ENCODE measurements around the gene RASGRP2. TPM values are rescaled to one million over a fixed set of nuclear protein-coding genes. Genes with fewer than 3 reads are reported as not detected.

The RASGRP2 gene
- total RNA-seq, 6 donors from 2014 or later: 20.5 to 80.7 (median 33.9) TPM

- no peak for ATAC-seq (ENCODE audit: low FRiP score in 2 of 2)
- no peak for TF ChIP-seq EP300 (IDR thresholded peaks at IDR 0.05)
- no peak for TF ChIP-seq POLR2AphosphoS5 (IDR thresholded peaks at IDR 0.05)
- no peak for TF ChIP-seq CTCF (IDR thresholded peaks at IDR 0.05)
- TF ChIP-seq POLR2A (IDR thresholded peaks at IDR 0.05): no peak
- H3K36me3 ChIP-seq: no peaks in the 10 kb centered on the region
- no peaks in the 10 kb centered on the region for H3K4me1 ChIP-seq
- no peak overlapping the region for H3K4me3 ChIP-seq
- DNase-seq: peak in 1 of 2 donors; percentile 84
- no peaks in the 10 kb centered on the region for H3K9me3 ChIP-seq
- WGBS, 2 donors: 94 to 96% methylated on average over 30 to 40 of the region's 43 CpGs
- H3K27me3 ChIP-seq: no peaks in the 10 kb centered on the region
- H3K27ac ChIP-seq: no peak overlapping the region
These were observed 9.6 kb upstream of the RASGRP2 start for GRCh38 chr11:64753380-64754123.

- no peak for DNase-seq
- no peaks in the 10 kb centered on the region for H3K9me3 ChIP-seq
- H3K4me3 ChIP-seq: no peak overlapping the region
- 89 to 100% methylated on average over 2 to 7 of the region's 7 CpGs for WGBS, 2 donors
- TF ChIP-seq EP300 (IDR thresholded peaks at IDR 0.05): no peak
- TF ChIP-seq POLR2AphosphoS5 (IDR thresholded peaks at IDR 0.05): no peak
- TF ChIP-seq CTCF (IDR thresholded peaks at IDR 0.05): no peak
- no peak for TF ChIP-seq POLR2A (IDR thresholded peaks at IDR 0.05)
- H3K4me1 ChIP-seq: no peaks in the 10 kb centered on the region
- no peaks in the 10 kb centered on the region for H3K36me3 ChIP-seq
- ATAC-seq (ENCODE audit: low FRiP score in 2 of 2): no peak
- no peak overlapping the region for H3K27ac ChIP-seq
- no peaks in the 10 kb centered on the region for H3K27me3 ChIP-seq
These were observed 9.1 kb upstream of the RASGRP2 start for GRCh38 chr11:64753019-64753379.

- WGBS, 2 donors: 87 to 88% methylated on average over 13 to 14 of the region's 14 CpGs
- DNase-seq (no peak), ATAC-seq (ENCODE audit: low FRiP score in 2 of 2) (no peak)
- TF ChIP-seq POLR2AphosphoS5 (IDR thresholded peaks at IDR 0.05) (no peak), CTCF (IDR thresholded peaks at IDR 0.05) (no peak), POLR2A (IDR thresholded peaks at IDR 0.05) (no peak), EP300 (IDR thresholded peaks at IDR 0.05) (no peak)
- Histone ChIP-seq H3K9me3 (no peaks in the 10 kb centered on the region), H3K27me3 (no peaks in the 10 kb centered on the region), H3K36me3 (no peaks in the 10 kb centered on the region), H3K4me1 (no peaks in the 10 kb centered on the region), H3K27ac (no peak overlapping the region), H3K4me3 (no peak overlapping the region)
These were observed 8.4 kb upstream of the RASGRP2 start for GRCh38 chr11:64752175-64752970.

- Histone ChIP-seq H3K36me3 (no peaks in the 10 kb centered on the region), H3K4me3 (no peak overlapping the region), H3K27me3 (no peaks in the 10 kb centered on the region), H3K4me1 (peaks cover 0 to under 1% (median 0%) of the 10 kb centered on the region in 4 donors), H3K9me3 (no peaks in the 10 kb centered on the region), H3K27ac (no peak overlapping the region)
- no peak for DNase-seq
- 92 to 95% methylated on average over 7 to 9 of the region's 9 CpGs for whole genome bisulfite sequencing, 2 donors
- TF ChIP-seq POLR2AphosphoS5 (IDR thresholded peaks at IDR 0.05): no peak
- ATAC-seq (ENCODE audit: low FRiP score in 2 of 2): no peak
These were observed 7.6 kb upstream of the RASGRP2 start for GRCh38 chr11:64751580-64751979.

GRCh38 chr11:64751136-64751535 is 7.2 kb upstream of the RASGRP2 start:
- DNase-seq (no peak), ATAC-seq (ENCODE audit: low FRiP score in 2 of 2) (no peak)
- Histone ChIP-seq H3K4me3 (no peak overlapping the region), H3K27ac (no peak overlapping the region), H3K9me3 (no peaks in the 10 kb centered on the region), H3K4me1 (peaks cover 0 to 5% (median 1%) of the 10 kb centered on the region in 4 donors), H3K36me3 (no peaks in the 10 kb centered on the region), H3K27me3 (no peaks in the 10 kb centered on the region)
- TF ChIP-seq CTCF (IDR thresholded peaks at IDR 0.05) (no peak), EP300 (IDR thresholded peaks at IDR 0.05) (no peak), POLR2AphosphoS5 (IDR thresholded peaks at IDR 0.05) (no peak), POLR2A (IDR thresholded peaks at IDR 0.05) (no peak)
- 94 to 98% methylated on average over 8 to 9 of the region's 9 CpGs for WGBS, 2 donors

Data from upper lobe of left lung (tissue), 6 donors.